ENCODE data around the gene BICD1. TPM values are rescaled to one million over a fixed set of nuclear protein-coding genes. Genes with fewer than 3 reads are reported as not detected.

BICD1 gene
- total RNA-seq (10 to 100 TPM; 18.9 to 22.9 TPM), polyA plus RNA-seq (1 to 10 TPM; 6.1 to 6.8 TPM)
- long read RNA-seq, donor 1, partial matches to known transcripts = 0 of 3 reads
- long read RNA-seq, donor 1, other reads (novel, unspliced or antisense) = 0 of 3 reads
- long read RNA-seq, donor 2, partial matches to known transcripts = 0 of 2 reads
- long read RNA-seq, donor 2, other reads (novel, unspliced or antisense) = 0 of 2 reads
- long read RNA-seq, donor 3, partial matches to known transcripts = 0 of 1 reads
- long read RNA-seq, donor 3, other reads (novel, unspliced or antisense) = 0 of 1 reads
- long read RNA-seq, donor 4, partial matches to known transcripts = 0 of 2 reads
- long read RNA-seq, donor 4, other reads (novel, unspliced or antisense) = 0 of 2 reads
- long read RNA-seq, donor 5, full-length matches to known transcripts = 2 of 2 reads
- long read RNA-seq, donor 5, partial matches to known transcripts = 0 of 2 reads
- long read RNA-seq, donor 5, other reads (novel, unspliced or antisense) = 0 of 2 reads

- TF ChIP-seq, protein P1, sequence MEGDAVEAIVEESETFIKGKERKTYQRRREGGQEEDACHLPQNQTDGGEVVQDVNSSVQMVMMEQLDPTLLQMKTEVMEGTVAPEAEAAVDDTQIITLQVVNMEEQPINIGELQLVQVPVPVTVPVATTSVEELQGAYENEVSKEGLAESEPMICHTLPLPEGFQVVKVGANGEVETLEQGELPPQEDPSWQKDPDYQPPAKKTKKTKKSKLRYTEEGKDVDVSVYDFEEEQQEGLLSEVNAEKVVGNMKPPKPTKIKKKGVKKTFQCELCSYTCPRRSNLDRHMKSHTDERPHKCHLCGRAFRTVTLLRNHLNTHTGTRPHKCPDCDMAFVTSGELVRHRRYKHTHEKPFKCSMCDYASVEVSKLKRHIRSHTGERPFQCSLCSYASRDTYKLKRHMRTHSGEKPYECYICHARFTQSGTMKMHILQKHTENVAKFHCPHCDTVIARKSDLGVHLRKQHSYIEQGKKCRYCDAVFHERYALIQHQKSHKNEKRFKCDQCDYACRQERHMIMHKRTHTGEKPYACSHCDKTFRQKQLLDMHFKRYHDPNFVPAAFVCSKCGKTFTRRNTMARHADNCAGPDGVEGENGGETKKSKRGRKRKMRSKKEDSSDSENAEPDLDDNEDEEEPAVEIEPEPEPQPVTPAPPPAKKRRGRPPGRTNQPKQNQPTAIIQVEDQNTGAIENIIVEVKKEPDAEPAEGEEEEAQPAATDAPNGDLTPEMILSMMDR (IDR thresholded peaks at IDR 0.05; ENCODE audit: control extremely low read depth, extremely low read depth) = no peak
- peak; percentile 95 for ATAC-seq (ENCODE audit: insufficient read depth, low FRiP score)
- no peaks in the 10 kb centered on the region for H3K27me3 ChIP-seq (ENCODE audit: control insufficient read depth in 3 of 3, insufficient read depth in 3 of 3, low read length in 2 of 3)
- H3K9me3 ChIP-seq (ENCODE audit: control insufficient read depth in 4 of 4, insufficient read depth in 3 of 4, low read length in 3 of 4) = no peaks in the 10 kb centered on the region
- H3K27ac ChIP-seq (ENCODE audit: low read depth in 1 of 2, low read length in 1 of 2) = peak within 1 kb of the TSS; percentile 92
- peak; percentile 82 to 89 (median 86) for DNase-seq
- peaks cover 0 to 9% (median 7%) of the 10 kb centered on the region in 5 donors for H3K4me1 ChIP-seq (ENCODE audit: control insufficient read depth in 5 of 5, insufficient read depth in 5 of 5, low read length in 5 of 5)
- no peaks in the 10 kb centered on the region for H3K36me3 ChIP-seq (ENCODE audit: control insufficient read depth in 4 of 4, insufficient read depth in 4 of 4, low read length in 4 of 4)
- H3K9ac ChIP-seq (ENCODE audit: insufficient read depth in 1 of 2, low read length in 2 of 2) = peak within 1 kb of the TSS; percentile 69 to 86
- 0 to 1% methylated on average over 65 to 96 of the region's 96 CpGs for WGBS, 2 donors
- peak within 1 kb of the TSS; percentile 92 for H3K4me3 ChIP-seq
Measured at GRCh38 chr12:32106517-32107358, at the start of gene BICD1. BICD1 (plus strand) TSS chr12:32106847; CDS start chr12:32107332, 485 bp downstream.

GRCh38 chr12:32061033-32061432 is 45.6 kb upstream of the BICD1 start:
- no peak for ATAC-seq (ENCODE audit: insufficient read depth, low FRiP score)

GRCh38 chr12:32062881-32063280 is 43.8 kb upstream of the BICD1 start:
- H3K9ac ChIP-seq (ENCODE audit: insufficient read depth in 1 of 2, low read length in 2 of 2) = peak overlapping the region in 1 of 2 donors; percentile 25
- 29 to 40% methylated on average over 2 of the region's 2 CpGs for WGBS, 2 donors
- H3K27me3 ChIP-seq (ENCODE audit: control insufficient read depth in 3 of 3, insufficient read depth in 3 of 3, low read length in 2 of 3) = no peaks in the 10 kb centered on the region
- ATAC-seq (ENCODE audit: insufficient read depth, low FRiP score) (no peak), DNase-seq (no peak)
- H3K4me1 ChIP-seq (ENCODE audit: control insufficient read depth in 5 of 5, insufficient read depth in 5 of 5, low read length in 5 of 5) = no peaks in the 10 kb centered on the region
- H3K36me3 ChIP-seq (ENCODE audit: control insufficient read depth in 4 of 4, insufficient read depth in 4 of 4, low read length in 4 of 4) = no peaks in the 10 kb centered on the region
- no peak overlapping the region for H3K4me3 ChIP-seq
- TF ChIP-seq, protein P1 (IDR thresholded peaks at IDR 0.05; ENCODE audit: control extremely low read depth, extremely low read depth) = no peak
- no peaks in the 10 kb centered on the region for H3K9me3 ChIP-seq (ENCODE audit: control insufficient read depth in 4 of 4, insufficient read depth in 3 of 4, low read length in 3 of 4)
- H3K27ac ChIP-seq (ENCODE audit: low read depth in 1 of 2, low read length in 1 of 2) = no peak overlapping the region

More at GRCh38 chr12:32061033-32061432, 45.6 kb upstream of the BICD1 start:
- 98 to 99% methylated on average over 3 of the region's 3 CpGs for WGBS, 2 donors
- TF ChIP-seq, protein P1 (IDR thresholded peaks at IDR 0.05; ENCODE audit: control extremely low read depth, extremely low read depth) = no peak
- Histone ChIP-seq H3K36me3 (ENCODE audit: control insufficient read depth in 4 of 4, insufficient read depth in 4 of 4, low read length in 4 of 4) (no peaks in the 10 kb centered on the region), H3K9ac (ENCODE audit: insufficient read depth in 1 of 2, low read length in 2 of 2) (no peak overlapping the region), H3K27ac (ENCODE audit: low read depth in 1 of 2, low read length in 1 of 2) (no peak overlapping the region), H3K27me3 (ENCODE audit: control insufficient read depth in 3 of 3, insufficient read depth in 3 of 3, low read length in 2 of 3) (no peaks in the 10 kb centered on the region), H3K4me3 (no peak overlapping the region), H3K4me1 (ENCODE audit: control insufficient read depth in 5 of 5, insufficient read depth in 5 of 5, low read length in 5 of 5) (no peaks in the 10 kb centered on the region), H3K9me3 (ENCODE audit: control insufficient read depth in 4 of 4, insufficient read depth in 3 of 4, low read length in 3 of 4) (no peaks in the 10 kb centered on the region)
- DNase-seq = no peak

All from lung (tissue), 16 donors.